Thoracic aorta (tissue), 2 donors: ENCODE results near the gene SEMA3D. TPM values are rescaled to one million over a fixed set of nuclear protein-coding genes. Genes with fewer than 3 reads are reported as not detected.

Source experiments
- ATAC-seq: fragments of 150-250 bp; one replicate; pipeline ENCODE4 v1.8.0; 2017; ENCODE audit warnings: low read depth; ENCODE audit not compliant: insufficient number of reproducible peaks, low FRiP score
- DNase-seq: peaks from one replicate; pipeline ENCODE4 v3.0.0-alpha.2; 2020; ENCODE audit warnings: low spot score
- H3K27ac ChIP-seq, 2 donors: fragments of 200-600 bp; sonication (generic); 1 replicate in 1 of 2; 2 replicates in 1 of 2; pipeline ENCODE4 v1.5.1; 2016; ENCODE audit warnings: mild to moderate bottlenecking in 2 of 2, moderate library complexity in 2 of 2
- H3K27me3 ChIP-seq: fragments of 200-600 bp; sonication (generic); replicated peaks from 2 replicates; pipeline ENCODE4 v1.6.0; 2016; ENCODE audit warnings: mild to moderate bottlenecking; ENCODE audit not compliant: insufficient read depth
- H3K36me3 ChIP-seq: fragments of 200-600 bp; sonication (generic); one replicate; pipeline ENCODE4 v1.5.1; 2016
- H3K4me1 ChIP-seq, 2 donors: fragments of 200-600 bp; sonication (generic); 1 replicate in 1 of 2; 2 replicates in 1 of 2; pipeline versions ENCODE4 v1.5.1 to v1.6.0; 2016; ENCODE audit warnings: low read depth in 2 of 2, mild to moderate bottlenecking in 1 of 2; ENCODE audit not compliant: control insufficient read depth in 1 of 2
- H3K4me3 ChIP-seq: fragments of 200-600 bp; sonication (generic); 2 replicates; pipeline ENCODE4 v1.5.1; 2016; ENCODE audit warnings: mild to moderate bottlenecking
- H3K9me3 ChIP-seq: fragments of 200-600 bp; sonication (generic); 2 replicates; pipeline ENCODE4 v1.5.1; 2016
- total RNA-seq, 2 donors: library from RNA; depleted of rRNA; stranded (reverse); fragments of >200 nt; gene quantifications; one replicate each; pipeline versions ENCODE4 v1.1.0 to v1.2.3, GENCODE V29; 2016
- TF ChIP-seq, protein P1 (sequence below): fragments of 200-600 bp; sonication (generic); IDR thresholded peaks from one replicate; pipeline ENCODE4 v1.5.1; 2019; ENCODE audit warnings: antibody characterized with exemption

Gene SEMA3D
- total RNA-seq, 2 donors from 2014 or later: 18.5 to 22.8 TPM

DNA sequence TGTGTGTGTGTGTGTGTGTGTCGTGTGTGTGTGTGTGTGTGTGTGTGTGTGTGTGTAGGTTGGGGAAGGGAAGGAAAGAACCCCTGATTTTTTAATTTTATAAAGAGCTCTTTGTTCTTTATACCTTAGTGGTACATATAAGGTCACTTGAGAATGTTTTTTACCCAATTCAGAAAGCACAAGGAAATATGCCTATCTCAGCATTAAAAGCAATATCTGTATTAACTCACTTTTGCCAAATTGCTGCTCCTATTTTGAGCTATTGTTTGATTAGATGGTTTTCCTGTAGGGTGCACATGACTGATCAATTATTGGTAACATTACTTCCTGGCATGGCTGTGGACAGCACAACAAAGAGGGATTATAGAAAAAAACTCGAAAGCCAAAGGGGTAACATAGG is 60.5 kb downstream of the SEMA3D start:
- TF ChIP-seq, protein P1, sequence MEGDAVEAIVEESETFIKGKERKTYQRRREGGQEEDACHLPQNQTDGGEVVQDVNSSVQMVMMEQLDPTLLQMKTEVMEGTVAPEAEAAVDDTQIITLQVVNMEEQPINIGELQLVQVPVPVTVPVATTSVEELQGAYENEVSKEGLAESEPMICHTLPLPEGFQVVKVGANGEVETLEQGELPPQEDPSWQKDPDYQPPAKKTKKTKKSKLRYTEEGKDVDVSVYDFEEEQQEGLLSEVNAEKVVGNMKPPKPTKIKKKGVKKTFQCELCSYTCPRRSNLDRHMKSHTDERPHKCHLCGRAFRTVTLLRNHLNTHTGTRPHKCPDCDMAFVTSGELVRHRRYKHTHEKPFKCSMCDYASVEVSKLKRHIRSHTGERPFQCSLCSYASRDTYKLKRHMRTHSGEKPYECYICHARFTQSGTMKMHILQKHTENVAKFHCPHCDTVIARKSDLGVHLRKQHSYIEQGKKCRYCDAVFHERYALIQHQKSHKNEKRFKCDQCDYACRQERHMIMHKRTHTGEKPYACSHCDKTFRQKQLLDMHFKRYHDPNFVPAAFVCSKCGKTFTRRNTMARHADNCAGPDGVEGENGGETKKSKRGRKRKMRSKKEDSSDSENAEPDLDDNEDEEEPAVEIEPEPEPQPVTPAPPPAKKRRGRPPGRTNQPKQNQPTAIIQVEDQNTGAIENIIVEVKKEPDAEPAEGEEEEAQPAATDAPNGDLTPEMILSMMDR: no peak
- ATAC-seq: no peak
- Histone ChIP-seq H3K4me1 (no peaks in the 10 kb centered on the region), H3K27me3 (no peaks in the 10 kb centered on the region), H3K9me3 (no peaks in the 10 kb centered on the region), H3K27ac (no peak overlapping the region), H3K4me3 (no peak overlapping the region), H3K36me3 (no peaks in the 10 kb centered on the region)
- no peak for DNase-seq

DNA sequence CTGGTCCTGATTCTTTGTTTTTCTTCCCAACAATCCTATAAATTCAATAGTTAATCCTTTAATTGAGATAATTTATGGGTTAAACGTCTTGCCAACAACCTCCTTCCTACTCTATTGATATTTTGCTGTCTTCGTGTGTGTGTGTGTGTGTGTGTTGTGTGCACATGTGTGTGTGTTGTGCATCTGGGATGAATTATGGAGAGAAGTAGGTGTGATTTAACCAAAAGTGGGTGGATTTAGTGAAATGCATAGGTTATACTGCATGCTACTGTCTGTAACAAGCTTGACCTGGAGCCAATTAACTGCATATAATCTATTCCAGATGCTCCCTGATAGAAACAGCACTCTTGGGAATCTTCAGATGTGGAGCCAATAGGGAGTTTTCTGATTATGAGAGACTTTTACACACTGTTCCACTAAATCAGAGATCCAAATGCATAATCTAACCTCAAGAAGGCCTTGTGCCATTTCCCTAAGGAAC is 61.2 kb downstream of the SEMA3D start:
- Histone ChIP-seq H3K4me3 (no peak overlapping the region), H3K4me1 (no peaks in the 10 kb centered on the region)
- no peak for ATAC-seq

DNA sequence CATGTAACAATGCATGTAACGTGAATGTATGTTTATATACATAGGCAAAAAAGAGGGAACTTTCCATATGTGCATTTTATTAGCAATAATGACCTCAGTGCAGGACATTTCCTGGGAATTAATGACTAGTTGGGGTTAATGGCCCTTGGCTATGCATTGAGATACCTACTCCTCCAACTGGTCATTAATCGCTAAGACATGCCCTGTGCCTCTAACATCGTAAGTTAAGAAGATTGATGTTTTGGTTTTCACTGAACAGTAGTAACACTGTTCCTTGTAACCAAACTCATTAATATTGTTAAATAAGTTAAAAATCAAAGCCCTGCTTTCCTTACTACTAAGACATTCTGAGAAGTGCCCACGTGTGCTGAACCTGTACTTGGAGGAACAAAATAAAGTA is 61.7 kb downstream of the SEMA3D start:
- DNase-seq (no peak), ATAC-seq (no peak)
- TF ChIP-seq, protein P1: no peak
- Histone ChIP-seq H3K36me3 (no peaks in the 10 kb centered on the region), H3K9me3 (no peaks in the 10 kb centered on the region), H3K27me3 (no peaks in the 10 kb centered on the region), H3K4me3 (no peak overlapping the region), H3K4me1 (no peaks in the 10 kb centered on the region), H3K27ac (no peak overlapping the region)

More for the DNA sequence above, 61.2 kb downstream of the SEMA3D start:
- H3K36me3 ChIP-seq: no peaks in the 10 kb centered on the region
- H3K27me3 ChIP-seq: no peaks in the 10 kb centered on the region
- H3K27ac ChIP-seq: no peak overlapping the region
- TF ChIP-seq, protein P1: no peak
- no peak for DNase-seq
- no peaks in the 10 kb centered on the region for H3K9me3 ChIP-seq

DNA sequence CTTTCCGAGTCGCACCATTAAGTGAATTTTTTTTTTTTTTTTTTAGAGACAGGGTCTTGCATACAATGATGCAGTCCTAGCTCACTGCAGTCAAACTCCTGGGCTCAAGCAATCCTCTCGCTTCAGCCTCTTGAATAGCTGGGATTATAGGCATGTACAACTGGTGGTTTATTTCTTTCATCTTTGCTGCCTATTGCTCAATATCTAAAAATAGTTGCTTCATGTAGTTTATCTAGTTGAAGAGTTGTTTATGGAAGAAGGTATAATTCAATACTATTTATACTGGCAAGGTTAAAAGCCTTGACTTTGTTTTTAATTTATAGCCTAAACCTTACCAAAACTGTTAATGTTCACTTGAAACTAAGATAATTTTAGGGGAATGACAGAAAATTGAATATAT is 66.9 kb downstream of the SEMA3D start:
- no peaks in the 10 kb centered on the region for H3K27me3 ChIP-seq
- DNase-seq (no peak), ATAC-seq (no peak)
- TF ChIP-seq, protein P1: no peak
- no peaks in the 10 kb centered on the region for H3K9me3 ChIP-seq
- H3K4me1 ChIP-seq: no peaks in the 10 kb centered on the region
- no peak overlapping the region for H3K27ac ChIP-seq
- H3K36me3 ChIP-seq: no peaks in the 10 kb centered on the region
- no peak overlapping the region for H3K4me3 ChIP-seq

DNA sequence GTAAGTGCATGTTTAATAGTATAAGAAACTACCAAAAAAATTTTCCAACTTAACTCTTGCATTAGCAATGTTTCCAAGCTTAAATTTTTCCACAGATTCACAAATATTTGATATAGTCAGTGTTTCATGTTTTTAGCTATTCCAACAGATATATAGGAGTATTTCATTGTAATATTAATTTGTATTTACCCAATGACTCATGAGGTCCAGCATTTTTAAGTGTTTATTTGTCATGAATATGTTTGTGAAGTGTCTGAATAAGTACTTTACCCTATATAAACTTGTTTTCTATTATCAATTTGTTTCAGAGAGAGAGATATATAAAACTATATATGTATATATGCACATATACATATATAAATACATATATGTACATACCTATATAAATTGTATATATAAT is 71.0 kb downstream of the SEMA3D start:
- Histone ChIP-seq H3K27me3 (no peaks in the 10 kb centered on the region), H3K36me3 (no peaks in the 10 kb centered on the region), H3K27ac (no peak overlapping the region), H3K4me3 (no peak overlapping the region), H3K9me3 (no peaks in the 10 kb centered on the region), H3K4me1 (peaks cover 5 to 10% of the 10 kb centered on the region in 2 donors)
- TF ChIP-seq, protein P1: no peak
- DNase-seq (no peak), ATAC-seq (no peak)
